ES-I3 (cell line): ENCODE results near the gene ELMO1.

Source experiments
- H3K36me3 ChIP-seq: 2 replicates; pipeline ENCODE4 v1.6.1; 2013; ENCODE audit warnings: mild to moderate bottlenecking, low read length, control low read depth, moderate library complexity; ENCODE audit not compliant: insufficient read depth
- H3K4me1 ChIP-seq: 2 replicates; pipeline ENCODE4 v1.6.1; 2013; ENCODE audit warnings: mild to moderate bottlenecking, control low read depth, low read length; ENCODE audit not compliant: insufficient read depth
- H3K9ac ChIP-seq: 2 replicates; pipeline ENCODE4 v1.6.1; 2013; ENCODE audit warnings: low read depth, mild to moderate bottlenecking, low read length, moderate library complexity
- H3K9me3 ChIP-seq: 2 replicates; pipeline ENCODE4 v1.6.1; 2013; ENCODE audit warnings: mild to moderate bottlenecking, low read length, moderate library complexity; ENCODE audit not compliant: control insufficient read depth, insufficient read depth

Gene ELMO1

DNA sequence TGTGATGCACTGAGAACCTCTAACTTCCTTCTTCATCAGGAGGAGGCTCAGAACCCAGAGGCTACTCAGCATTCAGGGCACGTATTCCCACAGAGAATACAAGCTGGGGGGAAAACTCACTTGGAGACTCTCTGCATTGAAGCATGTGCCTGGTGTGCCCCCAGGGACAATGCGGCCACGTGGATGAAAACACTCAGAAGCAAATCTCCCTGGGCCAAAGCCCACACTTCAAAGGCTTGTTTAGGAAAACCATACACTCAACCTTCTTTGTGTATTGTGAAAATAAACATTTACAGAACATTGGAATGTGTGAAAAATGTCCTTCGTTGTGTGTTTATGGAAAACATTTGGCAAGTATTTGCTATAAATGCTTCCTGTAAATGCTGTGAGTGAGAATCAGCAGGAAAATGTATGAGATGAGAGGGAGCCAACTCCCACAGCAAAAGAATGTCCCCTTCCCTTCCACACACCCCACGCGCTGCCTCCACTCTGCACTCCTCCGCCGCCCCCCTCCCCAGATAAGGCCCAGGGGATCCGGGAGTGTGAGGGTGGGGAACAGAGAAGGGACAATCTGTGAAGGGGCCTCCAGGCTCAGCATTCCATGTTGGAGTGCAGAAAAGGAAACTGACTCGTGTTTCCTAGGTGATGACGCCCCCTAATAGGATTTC is 339.5 kb downstream of the ELMO1 start:
- no peaks in the 10 kb centered on the region for H3K9me3 ChIP-seq
- no peak overlapping the region for H3K9ac ChIP-seq
- peaks cover 3% of the 10 kb centered on the region; the same call in 1 of the 2 replicates for H3K4me1 ChIP-seq
- no peaks in the 10 kb centered on the region for H3K36me3 ChIP-seq

DNA sequence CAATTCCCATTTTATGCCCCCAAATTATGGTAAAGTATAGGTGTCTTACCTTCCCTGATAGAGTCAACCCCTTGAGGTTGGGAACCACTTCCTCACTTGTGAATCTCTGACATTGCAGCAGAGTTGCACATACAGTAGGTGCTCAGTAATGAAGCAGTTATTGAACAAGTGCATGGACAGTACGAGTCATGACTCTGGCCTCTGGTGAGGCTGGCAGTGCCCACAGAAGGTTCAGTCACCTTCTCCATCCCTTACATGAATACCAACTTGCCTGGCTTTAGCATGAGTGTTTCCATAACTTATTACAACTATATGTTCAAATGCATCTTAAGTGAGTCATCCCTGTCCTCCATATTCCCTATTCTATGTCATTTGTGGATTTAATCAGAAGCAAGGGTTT is 340.0 kb downstream of the ELMO1 start:
- Histone ChIP-seq H3K36me3 (no peaks in the 10 kb centered on the region), H3K9ac (no peak overlapping the region), H3K4me1 (peaks cover 3% of the 10 kb centered on the region; the same call in 1 of the 2 replicates), H3K9me3 (no peaks in the 10 kb centered on the region)

DNA sequence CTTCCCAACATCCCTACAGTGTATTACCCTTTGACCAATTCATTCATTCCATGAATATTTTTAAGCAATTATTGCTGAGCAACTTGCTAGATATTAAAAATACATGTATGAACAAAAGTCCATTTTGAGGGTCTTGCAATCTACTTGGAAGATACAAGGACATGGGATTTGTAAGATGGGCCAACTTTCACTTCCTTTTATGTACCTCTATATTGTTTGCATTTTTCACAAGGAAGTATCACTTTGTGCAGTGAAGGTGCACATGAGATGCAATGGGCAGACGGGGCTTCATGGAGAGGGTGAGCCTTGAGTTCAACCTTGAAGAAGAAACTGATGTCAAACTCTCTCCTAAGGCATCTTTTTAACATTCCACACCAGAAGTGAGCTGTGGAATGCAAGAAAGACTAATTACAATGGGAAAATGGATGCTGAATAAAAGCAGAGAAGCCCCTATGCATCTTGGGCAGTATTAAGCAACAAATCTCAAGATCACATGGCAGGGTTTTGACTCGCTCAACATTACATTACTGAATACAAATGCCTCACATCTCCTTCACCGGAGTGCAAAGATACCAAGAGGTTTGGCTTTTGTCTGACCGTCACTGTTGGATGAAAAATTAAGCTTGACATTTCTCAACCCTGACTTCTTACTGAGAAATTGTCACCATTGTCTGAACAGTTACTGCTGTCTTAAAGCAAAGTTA is 341.5 kb downstream of the ELMO1 start:
- Histone ChIP-seq H3K36me3 (no peaks in the 10 kb centered on the region), H3K4me1 (peaks cover 3% of the 10 kb centered on the region; the same call in 1 of the 2 replicates), H3K9me3 (no peaks in the 10 kb centered on the region), H3K9ac (no peak overlapping the region)

DNA sequence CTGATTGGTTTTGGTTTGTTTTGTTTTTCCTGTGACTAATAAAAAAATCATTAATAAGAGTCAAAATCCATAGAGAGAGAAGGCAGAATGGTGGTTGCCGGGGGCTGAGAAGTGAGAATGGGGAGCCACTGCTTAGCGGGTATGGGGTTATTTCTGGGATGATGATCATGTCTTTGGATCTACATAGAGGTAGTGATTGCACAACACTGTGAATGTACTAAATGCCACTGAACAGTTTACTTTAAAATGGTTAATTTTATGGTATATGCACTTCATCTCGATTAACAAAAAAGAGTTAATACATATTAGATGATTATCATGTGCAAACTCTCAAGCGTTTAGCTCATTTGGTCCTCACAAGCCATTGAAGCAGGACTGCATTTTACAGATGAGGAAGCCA is 342.9 kb downstream of the ELMO1 start:
- no peak overlapping the region for H3K9ac ChIP-seq
- peaks cover 3% of the 10 kb centered on the region; the same call in 1 of the 2 replicates for H3K4me1 ChIP-seq
- no peaks in the 10 kb centered on the region for H3K36me3 ChIP-seq
- no peaks in the 10 kb centered on the region for H3K9me3 ChIP-seq

DNA sequence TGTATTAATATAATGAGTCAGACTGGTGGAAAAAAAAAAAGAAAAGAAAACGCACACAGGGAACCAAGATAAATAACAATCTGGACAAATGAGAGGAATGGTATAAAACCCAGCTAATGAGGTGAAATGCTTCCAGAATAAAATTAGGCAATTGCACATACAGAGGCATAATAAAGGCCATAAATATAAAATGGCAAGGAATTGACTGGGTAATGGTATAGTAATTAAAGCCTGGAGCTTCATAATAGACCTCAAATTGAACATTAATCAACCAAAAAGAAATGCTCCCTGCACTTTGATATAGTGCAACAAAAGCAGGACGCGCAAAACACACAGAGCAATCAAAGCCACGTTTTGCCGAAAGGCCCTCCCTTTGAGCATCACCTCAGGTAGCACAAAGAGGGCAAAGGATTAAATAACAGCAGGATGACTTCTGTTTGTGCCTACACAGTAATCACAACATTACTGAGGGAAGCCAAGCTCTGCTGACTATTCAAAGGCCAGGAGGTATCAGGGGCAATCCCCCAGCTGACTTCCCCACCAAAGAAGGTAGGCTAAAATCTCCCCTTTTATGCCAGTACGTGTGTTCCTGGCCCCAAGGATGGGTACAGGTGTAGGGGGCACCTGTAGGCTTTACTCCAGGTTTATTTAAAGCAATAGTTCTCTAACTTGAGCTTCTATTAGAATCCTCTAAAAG is 343.7 kb downstream of the ELMO1 start:
- Histone ChIP-seq H3K36me3 (no peaks in the 10 kb centered on the region), H3K4me1 (peaks cover 3% of the 10 kb centered on the region; the same call in 1 of the 2 replicates), H3K9me3 (no peaks in the 10 kb centered on the region), H3K9ac (no peak overlapping the region)

DNA sequence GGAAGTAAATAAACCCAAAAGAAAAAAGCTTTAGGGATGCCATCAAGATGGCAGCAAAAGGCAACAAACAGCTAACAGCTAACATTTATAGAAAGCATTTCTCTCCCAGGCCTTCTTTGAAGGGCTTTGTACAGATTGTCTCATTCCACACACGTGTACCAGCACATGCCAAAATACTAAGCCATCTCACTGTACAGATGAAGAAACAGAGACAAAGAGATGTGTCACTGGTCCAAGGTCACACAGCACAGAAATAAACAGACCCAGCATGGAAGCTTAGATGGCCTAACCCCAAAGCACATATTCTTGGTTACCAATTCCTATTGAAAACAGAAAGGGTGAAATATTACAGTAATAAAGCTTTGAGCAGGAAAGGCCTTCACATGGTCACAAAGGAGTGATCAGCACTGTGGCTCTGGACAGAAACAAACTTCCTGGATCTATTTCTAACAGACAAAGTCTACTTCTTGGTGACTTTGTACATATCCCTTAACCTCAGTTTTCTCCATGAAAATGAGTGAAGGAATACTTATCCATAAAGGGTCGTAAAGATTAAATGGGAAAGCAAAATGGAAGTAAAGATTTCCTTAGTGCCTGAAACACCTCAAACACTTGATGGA is 346.0 kb downstream of the ELMO1 start:
- Histone ChIP-seq H3K9me3 (no peaks in the 10 kb centered on the region), H3K4me1 (0 out of 2 replicates have a peak, but pooled peaks cover 5% of the 10 kb centered on the region), H3K9ac (no peak overlapping the region), H3K36me3 (no peaks in the 10 kb centered on the region)

DNA sequence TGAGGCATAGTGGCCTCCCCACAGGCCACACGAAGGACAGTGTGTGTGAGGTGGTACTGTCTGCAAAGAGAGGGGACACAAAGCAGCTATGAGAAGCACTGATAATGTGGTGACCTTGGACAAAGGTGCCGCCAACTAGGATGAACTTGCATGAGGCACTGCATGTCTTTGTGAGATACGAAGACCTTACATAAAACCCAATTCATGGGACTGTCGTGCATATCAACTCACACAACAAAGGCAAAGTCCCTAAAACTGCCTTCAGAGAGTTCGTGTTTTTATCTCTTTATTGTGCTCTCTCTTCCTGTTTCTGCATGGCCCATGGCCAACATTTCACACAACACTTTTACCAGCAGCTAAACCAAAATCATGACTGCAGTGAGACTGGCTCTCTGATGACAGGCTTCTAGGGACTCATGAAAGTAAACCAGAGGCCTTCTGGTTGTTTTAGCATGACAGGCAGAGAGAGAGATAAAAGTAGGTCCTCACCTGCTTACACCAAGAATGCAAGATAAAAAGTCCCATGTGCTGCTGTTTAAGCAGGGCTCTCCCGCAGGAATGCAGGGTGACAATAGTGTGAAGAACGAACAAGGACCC is 347.8 kb downstream of the ELMO1 start:
- Histone ChIP-seq H3K9ac (no peak overlapping the region), H3K9me3 (no peaks in the 10 kb centered on the region), H3K4me1 (0 out of 2 replicates have a peak, but pooled peaks cover 5% of the 10 kb centered on the region), H3K36me3 (no peaks in the 10 kb centered on the region)

DNA sequence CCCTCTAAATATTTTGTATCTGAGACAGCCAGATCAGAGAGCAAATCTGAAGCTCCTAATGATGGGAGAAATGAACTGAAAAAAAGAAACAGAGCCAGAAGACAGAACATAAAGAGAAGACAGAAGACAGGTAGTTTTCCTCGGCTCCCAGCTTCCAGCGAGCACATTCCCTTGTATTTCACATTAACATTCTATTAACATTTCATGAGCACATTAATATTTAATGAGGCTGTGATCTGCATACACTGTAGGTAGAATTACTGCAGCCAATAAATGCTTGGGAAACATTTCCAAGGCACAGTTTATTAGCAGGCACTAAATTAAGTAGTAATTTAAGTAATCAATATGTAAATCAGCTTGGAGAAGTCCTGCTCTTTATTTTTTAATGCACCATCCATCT is 349.9 kb downstream of the ELMO1 start:
- Histone ChIP-seq H3K4me1 (0 out of 2 replicates have a peak, but pooled peaks cover 5% of the 10 kb centered on the region), H3K9me3 (no peaks in the 10 kb centered on the region), H3K9ac (no peak overlapping the region), H3K36me3 (no peaks in the 10 kb centered on the region)

DNA sequence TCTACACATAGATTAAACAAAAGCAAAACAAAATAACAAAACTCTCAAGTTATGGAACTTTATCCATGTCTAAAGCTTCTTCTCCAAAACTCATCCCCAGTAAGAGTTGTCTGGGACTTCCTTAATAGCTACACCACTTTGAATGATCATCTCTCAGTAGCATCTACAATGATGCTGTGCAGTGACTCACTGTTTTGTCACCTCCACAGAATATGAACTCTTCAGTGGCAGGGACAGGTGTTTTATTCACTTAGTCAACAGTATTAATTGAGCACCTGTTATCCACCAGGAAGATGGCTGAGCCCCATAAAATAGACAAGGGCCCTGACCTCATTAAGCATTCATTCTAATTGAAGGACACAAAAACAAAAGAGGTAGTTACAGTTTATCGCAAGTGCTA is 350.7 kb downstream of the ELMO1 start:
- Histone ChIP-seq H3K36me3 (no peaks in the 10 kb centered on the region), H3K9me3 (no peaks in the 10 kb centered on the region), H3K9ac (no peak overlapping the region), H3K4me1 (0 out of 2 replicates have a peak, but pooled peaks cover 5% of the 10 kb centered on the region)

DNA sequence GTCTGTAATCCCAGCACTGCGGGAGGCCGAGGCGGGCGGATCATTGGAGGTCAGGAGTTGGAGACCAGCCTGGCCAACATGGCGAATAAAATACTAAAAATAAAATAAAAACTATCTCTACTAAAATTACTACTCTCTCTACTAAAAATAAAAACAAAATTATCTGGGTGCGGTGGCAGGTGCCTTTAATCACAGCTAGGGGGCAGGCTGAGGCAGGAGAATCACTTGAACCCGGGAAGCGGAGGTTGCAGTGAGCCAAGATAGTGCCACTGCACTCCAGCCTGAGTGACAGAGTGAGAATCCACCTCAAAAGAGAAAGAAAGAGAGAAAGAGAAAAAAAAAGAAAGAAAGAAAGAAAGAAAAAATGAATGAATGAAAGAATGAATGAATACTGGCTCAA is 351.4 kb downstream of the ELMO1 start:
- no peaks in the 10 kb centered on the region for H3K9me3 ChIP-seq
- no peaks in the 10 kb centered on the region for H3K36me3 ChIP-seq
- H3K9ac ChIP-seq, result no peak overlapping the region
- 0 out of 2 replicates have a peak, but pooled peaks cover 5% of the 10 kb centered on the region for H3K4me1 ChIP-seq

DNA sequence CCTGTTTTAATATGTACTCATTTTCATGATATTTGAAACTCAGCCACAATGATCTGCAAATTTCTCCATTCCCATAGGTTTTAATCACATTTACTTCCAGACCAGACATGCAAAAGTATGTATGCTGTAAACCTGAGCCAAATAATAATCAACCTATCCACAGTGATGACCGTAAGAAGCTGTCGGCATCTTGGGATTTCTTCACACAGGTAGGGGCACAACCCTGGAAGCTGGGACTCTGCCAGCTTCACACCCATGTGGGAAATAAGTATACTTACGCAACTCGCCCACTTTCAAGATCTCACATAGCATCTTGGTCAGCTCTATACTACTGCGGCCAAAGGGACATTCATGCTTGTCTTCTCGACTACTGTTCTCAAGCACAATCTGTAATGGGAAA is 352.3 kb downstream of the ELMO1 start:
- no peaks in the 10 kb centered on the region for H3K36me3 ChIP-seq
- H3K9ac ChIP-seq, result no peak overlapping the region
- no peaks in the 10 kb centered on the region; the same call in 1 of the 2 replicates for H3K9me3 ChIP-seq
- 0 out of 2 replicates have a peak, but pooled peaks cover 5% of the 10 kb centered on the region for H3K4me1 ChIP-seq

DNA sequence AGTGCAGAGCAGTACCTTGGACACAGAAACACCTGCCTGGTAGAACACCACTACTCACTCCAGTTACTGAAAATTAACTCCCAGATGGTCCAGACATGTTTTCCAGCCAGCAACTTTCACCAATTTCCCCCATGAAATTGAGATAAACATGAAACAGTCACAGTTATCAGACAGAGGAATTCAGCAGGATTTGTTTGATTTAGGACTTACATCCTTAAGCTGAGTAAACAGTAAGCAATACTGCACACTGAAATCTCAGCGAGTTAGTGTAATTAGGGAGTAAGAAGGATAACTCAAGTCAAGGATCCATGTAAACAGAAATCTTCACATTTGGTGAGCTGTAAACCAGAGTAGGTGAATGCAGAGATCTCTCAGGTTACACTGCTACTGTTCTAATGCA is 353.5 kb downstream of the ELMO1 start:
- H3K9me3 ChIP-seq, result no peaks in the 10 kb centered on the region; the same call in 1 of the 2 replicates
- H3K36me3 ChIP-seq, result no peaks in the 10 kb centered on the region
- H3K4me1 ChIP-seq, result 0 out of 2 replicates have a peak, but pooled peaks cover 5% of the 10 kb centered on the region
- no peak overlapping the region for H3K9ac ChIP-seq

DNA sequence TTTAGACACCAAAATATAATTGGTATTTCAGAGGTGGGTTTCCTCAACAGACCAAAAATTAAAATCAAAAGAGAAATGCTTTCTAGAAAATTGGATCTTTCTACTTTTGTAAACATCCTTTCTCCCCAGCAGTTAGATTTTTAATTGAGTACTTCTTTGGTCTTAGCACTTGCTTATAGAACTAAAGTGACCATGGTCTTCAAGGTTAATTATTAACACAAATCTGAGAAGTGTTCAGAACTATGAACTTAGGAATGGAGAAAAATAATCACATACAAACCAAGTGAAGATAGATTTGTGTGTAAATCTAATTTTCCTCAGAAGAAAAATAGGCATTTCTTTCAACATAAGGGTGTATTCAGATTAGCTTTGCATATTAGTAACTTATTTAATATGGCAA is 355.4 kb downstream of the ELMO1 start:
- Histone ChIP-seq H3K9ac (no peak overlapping the region), H3K36me3 (no peaks in the 10 kb centered on the region), H3K9me3 (no peaks in the 10 kb centered on the region; the same call in 1 of the 2 replicates), H3K4me1 (0 out of 2 replicates have a peak, but pooled peaks cover 2% of the 10 kb centered on the region)

DNA sequence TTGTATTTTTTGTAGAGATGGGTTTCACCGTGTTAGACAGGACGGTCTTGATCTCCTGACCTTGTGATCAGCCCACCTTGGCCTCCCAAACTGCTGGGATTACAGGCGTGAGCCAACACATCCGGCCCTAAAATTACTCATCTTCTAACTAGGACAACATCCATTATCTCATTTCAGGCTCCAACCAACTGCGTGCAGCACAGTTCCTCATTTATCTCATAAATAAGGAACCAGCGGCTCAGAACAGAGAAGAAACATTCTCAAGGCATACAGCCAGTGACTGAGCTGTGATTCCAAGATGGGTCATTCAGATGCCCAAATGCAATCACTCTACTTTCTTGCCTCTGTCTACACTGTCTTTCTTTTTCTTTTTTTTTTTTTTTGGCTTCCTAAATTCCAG is 356.1 kb downstream of the ELMO1 start:
- Histone ChIP-seq H3K36me3 (no peaks in the 10 kb centered on the region), H3K9ac (no peak overlapping the region), H3K9me3 (no peaks in the 10 kb centered on the region; the same call in 1 of the 2 replicates), H3K4me1 (no peaks in the 10 kb centered on the region)
